Esophagus squamous epithelium (tissue), 5 donors: Measurements from ENCODE around the gene SLC1A3. TPM values are rescaled to one million over a fixed set of nuclear protein-coding genes. Genes with fewer than 3 reads are reported as not detected.

ENCODE experiments used
- DNase-seq: peaks from one replicate; lab custom pipeline; 2025; lab: John Stamatoyannopoulos, UW
- H3K27ac ChIP-seq, 4 donors: fragments of 200-600 bp; sonication (generic); one replicate each; pipeline ENCODE4 v1.5.1; 2016 to 2019; ENCODE audit warnings: mild to moderate bottlenecking in 1 of 4
- H3K27me3 ChIP-seq, 4 donors: fragments of 200-600 bp; sonication (generic); 1 replicate in 3 of 4; 2 replicates in 1 of 4; pipeline versions ENCODE4 v1.5.1 to v1.6.0; 2017 to 2021; ENCODE audit warnings: antibody characterized with exemption in 1 of 4
- H3K36me3 ChIP-seq, 3 donors: fragments of 200-600 bp; sonication (generic); one replicate each; pipeline ENCODE4 v1.5.1; 2016 to 2019
- H3K4me1 ChIP-seq, 3 donors: fragments of 200-600 bp; sonication (generic); one replicate each; pipeline ENCODE4 v1.5.1; 2017 to 2019
- H3K4me3 ChIP-seq, 4 donors: fragments of 200-600 bp; sonication (generic); 1 replicate in 3 of 4; 2 replicates in 1 of 4; pipeline ENCODE4 v1.5.1; 2016 to 2019; ENCODE audit warnings: mild to moderate bottlenecking in 2 of 4, moderate library complexity in 1 of 4
- H3K9me3 ChIP-seq, 3 donors: fragments of 200-600 bp; sonication (generic); one replicate each; pipeline ENCODE4 v1.5.1; 2016 to 2019
- CTCF ChIP-seq, 6 experiments: fragments of 450-650 bp in 4 of 6; fragments of 200-600 bp in 2 of 6; sonication (generic) in 2 of 6; IDR thresholded peaks; one replicate each; pipeline ENCODE4 v1.5.1; 2016 to 2019; ENCODE audit warnings: antibody characterized with exemption in 6 of 6, mild to moderate bottlenecking in 4 of 6, moderate library complexity in 4 of 6
- POLR2A ChIP-seq, 4 donors: fragments of 450-650 bp; IDR thresholded peaks; one replicate each; pipeline ENCODE4 v1.6.1; 2017; ENCODE audit warnings: antibody characterized with exemption in 4 of 4, mild to moderate bottlenecking in 4 of 4, moderate library complexity in 3 of 4
- WGBS, 2 donors: methylation state at CpG; one replicate each; pipeline ENCODE4 v1.1.5; 2018; 5-methylcytosine and 5-hydroxymethylcytosine counted together
- intact Hi-C: fragments of 100-400 bp; cut with DNase I; formaldehyde crosslinking; loops from one replicate; pipeline ENCODE4 v1.15.0; 2022
- total RNA-seq, 4 donors: library from RNA; depleted of rRNA; stranded (reverse); fragments of >200 nt; gene quantifications; one replicate each; pipeline ENCODE4 v1.1.0, GENCODE V29; 2016
- donor health status: DM: yes; HTN: yes; CAD: no.

Gene SLC1A3
- total RNA-seq, 4 donors from 2014 or later: 16.2 to 54.8 (median 31.4) TPM

DNA sequence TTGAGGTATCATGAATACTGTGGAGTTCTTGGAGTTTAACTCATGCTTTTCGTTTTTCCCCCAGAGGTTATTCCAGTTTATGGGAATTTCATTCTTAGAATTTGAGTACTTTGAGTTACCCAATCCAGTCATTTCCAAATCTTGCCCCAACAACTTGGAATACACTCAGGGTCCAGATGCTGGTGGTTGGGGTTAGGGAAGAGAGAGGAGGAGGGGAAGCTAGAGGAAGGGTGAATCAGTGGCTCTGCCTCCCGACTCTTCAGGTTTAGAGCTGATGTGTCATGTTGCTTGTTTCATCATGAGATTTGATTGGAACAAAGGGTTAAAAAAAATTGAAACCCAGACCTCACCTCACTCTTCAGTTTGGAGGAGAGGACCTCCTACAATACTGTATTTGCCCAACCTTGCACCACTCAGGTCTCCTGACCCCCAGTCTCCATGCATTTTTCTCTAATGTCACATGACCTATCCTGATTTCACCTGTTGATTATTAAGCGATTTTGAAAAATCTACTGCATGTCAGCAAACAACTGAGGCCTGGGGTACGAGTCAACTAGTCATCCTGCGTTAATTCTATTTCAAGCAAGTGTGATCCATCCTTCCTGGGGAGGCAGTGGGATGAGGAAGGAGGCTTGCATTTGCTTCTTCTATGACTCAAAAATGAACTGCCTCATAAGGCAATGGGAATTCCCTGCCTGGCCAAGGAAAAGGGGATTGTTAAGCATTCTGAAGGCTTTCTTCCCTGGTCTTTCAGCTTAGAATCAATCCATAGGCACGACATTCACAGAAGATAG lies 6.2 kb upstream of the SLC1A3 start:
- Histone ChIP-seq H3K4me1 (peaks cover 0 to 8% (median 0%) of the 10 kb centered on the region in 3 donors), H3K27me3 (peaks cover 0 to 6% (median 0%) of the 10 kb centered on the region in 4 donors), H3K36me3 (no peaks in the 10 kb centered on the region), H3K27ac (no peak overlapping the region), H3K4me3 (no peak overlapping the region), H3K9me3 (no peaks in the 10 kb centered on the region)
- intact Hi-C loops: no loop called here
- no peak for DNase-seq
- WGBS, 2 donors: 61 to 64% methylated on average over 4 to 6 of the region's 6 CpGs
- TF ChIP-seq POLR2A (IDR thresholded peaks at IDR 0.05) (no peak), CTCF (IDR thresholded peaks at IDR 0.05) (no peak)

DNA sequence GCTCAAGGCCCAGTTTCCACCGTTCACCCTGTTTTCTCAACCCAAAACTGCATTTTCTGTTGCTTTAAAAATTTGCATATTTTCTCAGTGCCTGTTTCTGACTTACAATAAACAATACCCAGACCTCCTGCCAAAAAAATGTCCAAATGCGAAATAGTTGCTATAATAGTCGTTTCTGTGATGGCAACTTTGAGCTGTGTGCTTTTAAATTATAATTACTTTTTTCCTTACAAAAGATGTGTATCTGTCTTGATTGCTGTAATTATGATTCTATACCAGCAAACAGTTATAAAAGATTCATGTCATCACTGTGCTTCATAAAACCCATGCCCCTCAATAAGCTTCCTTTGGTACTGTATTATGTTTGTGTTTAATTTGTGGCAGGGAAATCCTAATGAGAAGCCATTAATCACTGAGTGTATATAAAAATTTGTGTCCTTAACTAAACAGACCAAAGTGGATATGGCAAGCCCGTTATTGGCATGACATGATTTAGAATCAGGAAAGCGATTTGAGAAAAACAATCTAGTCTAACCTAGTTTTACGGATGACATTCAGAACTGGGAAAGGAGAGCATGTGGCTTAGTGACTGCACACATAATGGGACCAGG lies 5.4 kb upstream of the SLC1A3 start:
- WGBS, 2 donors: 44 to 70% methylated on average over 6 of the region's 6 CpGs
- intact Hi-C loops: no loop called here
- no peak for DNase-seq
- no peaks in the 10 kb centered on the region for H3K36me3 ChIP-seq
- TF ChIP-seq CTCF (IDR thresholded peaks at IDR 0.05): no peak
- TF ChIP-seq POLR2A (IDR thresholded peaks at IDR 0.05): no peak
- H3K27ac ChIP-seq: no peak overlapping the region
- H3K4me1 ChIP-seq: peaks cover 0 to 12% (median 0%) of the 10 kb centered on the region in 3 donors
- peaks cover 0 to 6% (median 0%) of the 10 kb centered on the region in 4 donors for H3K27me3 ChIP-seq
- no peaks in the 10 kb centered on the region for H3K9me3 ChIP-seq
- H3K4me3 ChIP-seq: no peak overlapping the region

DNA sequence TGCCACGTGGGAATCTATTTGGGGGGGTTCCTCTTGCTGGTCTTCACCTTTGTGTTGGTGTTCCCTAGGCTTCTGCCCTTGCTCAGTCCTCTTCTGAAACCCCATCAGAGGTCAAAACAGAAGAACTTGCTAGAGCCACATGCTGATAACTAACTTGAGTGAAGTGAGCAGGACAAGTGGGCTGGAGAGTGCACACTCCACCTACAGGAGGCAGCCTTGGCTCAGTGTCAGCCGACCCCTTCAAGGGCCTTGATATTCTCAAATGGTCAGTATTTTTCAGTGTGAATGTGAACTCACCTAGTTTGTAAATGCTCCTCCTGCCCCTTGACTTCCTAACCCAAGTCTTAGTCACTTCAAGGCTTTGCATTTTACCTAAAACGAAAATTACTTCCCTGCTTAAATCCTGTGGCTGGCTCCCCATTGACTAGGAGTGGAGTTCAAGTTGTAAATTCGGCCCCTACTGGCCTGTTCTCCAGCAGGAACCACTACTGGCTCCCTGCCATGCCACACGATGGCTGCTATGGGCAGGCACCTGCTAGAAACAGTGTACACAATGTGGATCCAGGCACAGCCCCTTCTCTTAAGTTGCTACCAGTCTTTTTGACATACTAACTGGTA lies 3.6 kb upstream of the SLC1A3 start:
- no peaks in the 10 kb centered on the region for H3K9me3 ChIP-seq
- intact Hi-C loops: no loop called here
- no peak for TF ChIP-seq POLR2A (IDR thresholded peaks at IDR 0.05)
- peak in 1 of 6 experiments; percentile 2 for TF ChIP-seq CTCF (IDR thresholded peaks at IDR 0.05)
- no peak overlapping the region for H3K4me3 ChIP-seq
- H3K4me1 ChIP-seq: peaks cover 0 to 25% (median 3%) of the 10 kb centered on the region in 3 donors
- DNase-seq: no peak
- WGBS, 2 donors: 67 to 73% methylated on average over 5 of the region's 5 CpGs
- H3K36me3 ChIP-seq: no peaks in the 10 kb centered on the region
- H3K27me3 ChIP-seq: peaks cover 0 to 16% (median 0%) of the 10 kb centered on the region in 4 donors
- no peak overlapping the region for H3K27ac ChIP-seq

DNA sequence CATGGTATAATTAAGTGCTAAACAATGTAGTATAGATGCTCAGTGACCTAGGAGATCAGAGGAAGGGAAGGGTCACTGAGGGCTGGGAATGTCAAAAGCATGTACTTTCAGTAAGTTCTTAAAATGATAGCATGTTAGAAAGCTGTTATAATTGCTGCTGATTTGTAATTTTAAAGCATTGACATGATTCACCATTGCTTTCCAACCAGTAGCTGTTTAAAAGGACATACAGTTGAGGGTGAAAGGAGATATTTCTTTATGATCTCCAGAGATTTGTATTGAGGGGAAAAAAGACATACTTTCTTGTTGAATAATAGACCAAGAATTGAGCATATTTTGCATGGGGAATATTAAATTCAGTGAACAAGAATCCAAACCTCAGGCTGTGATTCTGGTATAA lies 1.2 kb upstream of the SLC1A3 start:
- Histone ChIP-seq H3K27me3 (peaks cover 0 to 20% (median 0%) of the 10 kb centered on the region in 4 donors), H3K4me1 (peaks cover 0 to 43% (median 5%) of the 10 kb centered on the region in 3 donors), H3K36me3 (no peaks in the 10 kb centered on the region), H3K4me3 (no peak overlapping the region), H3K27ac (no peak overlapping the region), H3K9me3 (no peaks in the 10 kb centered on the region)
- DNase-seq: no peak
- no peak for TF ChIP-seq POLR2A (IDR thresholded peaks at IDR 0.05)
- TF ChIP-seq CTCF (IDR thresholded peaks at IDR 0.05): no peak
- intact Hi-C loops: no loop called here

GRCh38 chr5:36606036-36606427 lies 374 bp upstream of the SLC1A3 start:
- TF ChIP-seq POLR2A (IDR thresholded peaks at IDR 0.05) (no peak), CTCF (IDR thresholded peaks at IDR 0.05) (no peak)
- 3% methylated on average over 11 of the region's 11 CpGs for WGBS, 2 donors
- intact Hi-C loops: no loop called here
- Histone ChIP-seq H3K4me3 (peak overlapping the region; percentile 46 to 68 (median 62)), H3K4me1 (peaks cover 0 to 39% (median 5%) of the 10 kb centered on the region in 3 donors), H3K27me3 (peaks cover 0 to 20% (median 0%) of the 10 kb centered on the region in 4 donors), H3K9me3 (no peaks in the 10 kb centered on the region), H3K27ac (peak overlapping the region; percentile 14 to 88 (median 80)), H3K36me3 (no peaks in the 10 kb centered on the region)
- no peak for DNase-seq
